Measurements from ENCODE around the gene SLC13A3. TPM values are rescaled to one million over a fixed set of nuclear protein-coding genes. Genes with fewer than 3 reads are reported as not detected.

The SLC13A3 gene
- total and polyA plus RNA-seq, 2 donors (not counting 3 experiments of a cell fraction or from before 2014, with no cell fraction given): 0.11 to 0.40 TPM

DNA sequence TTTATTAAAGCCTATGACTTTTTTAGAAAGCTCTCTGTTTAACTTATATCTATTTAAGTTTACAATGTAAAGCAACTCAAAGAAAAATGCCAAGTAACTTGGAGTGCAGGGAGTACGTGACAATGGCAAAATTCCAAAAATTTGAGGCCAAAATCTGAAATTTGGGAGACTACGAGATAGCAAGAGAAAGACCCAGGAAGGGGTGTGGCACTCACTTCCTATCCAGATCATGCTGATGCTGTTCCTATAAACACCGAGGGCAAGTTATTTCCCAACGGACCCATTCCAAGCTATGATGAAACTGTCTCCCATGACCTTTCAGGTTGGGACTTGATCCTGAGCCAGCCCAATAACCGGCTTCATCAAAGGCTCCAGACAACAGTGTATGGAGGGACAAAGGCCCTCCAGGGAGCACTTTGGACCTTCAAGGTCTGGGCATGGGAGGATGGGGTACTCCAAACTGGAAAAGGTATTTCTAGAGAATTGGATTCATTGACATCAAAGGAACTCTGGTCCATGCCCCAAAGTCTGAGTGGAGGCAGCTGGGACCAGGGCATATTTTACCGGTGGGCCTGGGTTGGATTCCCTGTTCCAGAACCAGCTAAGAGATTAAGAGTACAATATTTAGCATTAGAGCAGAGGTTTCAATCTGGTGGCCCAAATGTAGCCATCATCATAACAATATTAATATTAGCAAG is 15.7 kb upstream of the SLC13A3 start:
- TF ChIP-seq GATA2 (IDR thresholded peaks at IDR 0.05; ENCODE audit: insufficient read depth, insufficient read length, low read depth, low read length) (no peak), FOS (IDR thresholded peaks at IDR 0.05; ENCODE audit: borderline replicate concordance, insufficient read depth, low read length) (no peak), MYC (IDR thresholded peaks at IDR 0.05; ENCODE audit: low read depth, low read length) (no peak), CTCF (IDR thresholded peaks at IDR 0.05; ENCODE audit: extremely low read depth in 1 of 2, insufficient read depth in 1 of 2, low read depth in 1 of 2, low read length in 2 of 2) (no peak), JUN (IDR thresholded peaks at IDR 0.05; ENCODE audit: borderline replicate concordance, insufficient read depth, insufficient read length, low read depth) (no peak), EZH2 (IDR thresholded peaks at IDR 0.05; ENCODE audit: borderline replicate concordance, low read depth, low read length, severe bottlenecking) (no peak)
- Histone ChIP-seq H3K9ac (replicated peaks; ENCODE audit: extremely low read depth, insufficient read depth, low read length) (no peak overlapping the region), H3K4me1 (ENCODE audit: control insufficient read depth, extremely low read depth, insufficient read depth, low read length) (no peaks in the 10 kb centered on the region), H3K9me3 (replicated peaks; ENCODE audit: control insufficient read depth, insufficient read depth, low read length) (no peaks in the 10 kb centered on the region), H3K9me1 (replicated peaks; ENCODE audit: control insufficient read depth, extremely low read depth, insufficient read depth, low read length) (no peaks in the 10 kb centered on the region), H2AFZ (ENCODE audit: low read depth, low read length) (no peak overlapping the region), H3K27ac (ENCODE audit: insufficient read depth, low read depth, low read length) (no peak overlapping the region), H4K20me1 (replicated peaks; ENCODE audit: control insufficient read depth, extremely low read depth, insufficient read depth, low read length) (no peaks in the 10 kb centered on the region), H3K36me3 (ENCODE audit: control insufficient read depth in 2 of 2, extremely low read depth in 1 of 2, insufficient read depth in 2 of 2, low read length in 2 of 2) (no peaks in the 10 kb centered on the region), H3K4me3 (replicated peaks in 1 of 3; ENCODE audit: insufficient read depth in 1 of 3, low read depth in 1 of 3, low read length in 3 of 3) (no peak overlapping the region), H3K79me2 (ENCODE audit: control insufficient read depth, insufficient read depth, low read length) (no peaks in the 10 kb centered on the region), H3K4me2 (ENCODE audit: insufficient read depth, low read length) (no peak overlapping the region), H3K27me3 (ENCODE audit: control insufficient read depth in 2 of 2, insufficient read depth in 2 of 2, low read length in 2 of 2) (no peaks in the 10 kb centered on the region)
- FAIRE-seq (no peak), DNase-seq (ENCODE audit: low read depth, low spot score) (no peak)
- dilution Hi-C loops (cut with MboI; ENCODE audit: extremely low pct_ligation_motif_present, low sequenced_read_pairs) (no loop called here), intact Hi-C loops (cut with micrococcal nuclease) (no loop called here)
- BruUV-seq (replicated peaks): no TSS peak
- CTCF ChIA-PET: interaction anchor here (1.1 kb wide), 1 partner anchor 38 kb away, joined by 3 read pairs; no protein-coding TSS in a partner anchor
- POLR2A ChIA-PET: no interaction called here
